GM12878 (cell line): Measurements from ENCODE around the gene KCTD6. TPM values are rescaled to one million over a fixed set of nuclear protein-coding genes. Genes with fewer than 3 reads are reported as not detected.

Source experiments
- ATAC-seq: fragments of 200-7000 bp; cut with Tn5 transposase; 3 replicates; pipeline ENCODE4 v1.9.1; 2020; ENCODE audit warnings: mild to moderate bottlenecking, moderate library complexity
- BruUV-seq: library from RNA; stranded (reverse); fragments of 400-500 nt; replicated peaks from 2 replicates; lab custom pipeline; 2021; lab: Mats Ljungman, UMichigan
- CTCF ChIA-PET: fragments of 300-600 bp; sonication (Branson Sonifier 250); formaldehyde crosslinking; extraction: SDS; loops from one replicate; lab custom pipeline; 2021; ENCODE audit warnings: inconsistent platforms; lab: Yijun Ruan, JAX
- POLR2A ChIA-PET: fragments of 350-600 bp; formaldehyde crosslinking; extraction: SDS; loops from one replicate; lab custom pipeline; 2021; ENCODE audit warnings: inconsistent platforms; lab: Charles Lee
- RAD21 ChIA-PET: fragments of 300-600 bp; sonication (Branson Sonifier 250); formaldehyde crosslinking; loops from one replicate; lab custom pipeline; 2023; ENCODE audit warnings: antibody characterized with exemption; ENCODE audit not compliant: unreplicated experiment; lab: Charles Lee
- SMC1A ChIA-PET: fragments of 300-600 bp; sonication (Branson Sonifier 250); formaldehyde crosslinking; loops from one replicate; lab custom pipeline; 2023; ENCODE audit not compliant: unreplicated experiment, uncharacterized antibody; lab: Charles Lee
- DNase-seq: peaks from one replicate; pipeline ENCODE4 v3.0.0-alpha.2; 2011; ENCODE audit warnings: low read depth, low spot score
- FAIRE-seq: peaks from 3 replicates; lab custom pipeline; 2011; peaks lifted over from hg19 to GRCh38; lab: Jason Lieb, UNC
- H2AFZ ChIP-seq: 2 replicates; pipeline ENCODE4 v1.6.0; 2011; ENCODE audit warnings: low read depth, low read length, control low read depth; ENCODE audit not compliant: control insufficient read depth
- H3K27ac ChIP-seq: 2 replicates; pipeline ENCODE4 v1.5.1; 2011; ENCODE audit warnings: control low read depth; ENCODE audit not compliant: control insufficient read depth, insufficient read depth
- H3K27me3 ChIP-seq, 2 experiments: replicated peaks in 1 of 2; 2 replicates each; pipeline versions ENCODE4 v1.6.0 to v1.6.1; 2011; ENCODE audit warnings: low read length in 1 of 2; ENCODE audit not compliant: control insufficient read depth in 2 of 2, insufficient read depth in 2 of 2
- H3K36me3 ChIP-seq, 2 experiments: 2 replicates each; pipeline ENCODE4 v1.5.1; 2011; ENCODE audit warnings: low read length in 1 of 2; ENCODE audit not compliant: control insufficient read depth in 2 of 2, insufficient read depth in 2 of 2
- H3K4me1 ChIP-seq: 2 replicates; pipeline ENCODE4 v1.6.1; 2011; ENCODE audit warnings: mild to moderate bottlenecking, low read length, moderate library complexity, mixed read lengths; ENCODE audit not compliant: control insufficient read depth, insufficient read depth
- H3K4me2 ChIP-seq: 2 replicates; pipeline ENCODE4 v1.6.0; 2011; ENCODE audit warnings: control low read depth; ENCODE audit not compliant: control insufficient read depth, insufficient read depth
- H3K4me3 ChIP-seq: fragments of 200-600 bp; sonication (generic); 2 replicates; pipeline ENCODE4 v1.5.1; 2016
- H3K79me2 ChIP-seq: 2 replicates; pipeline ENCODE4 v1.6.0; 2011; ENCODE audit warnings: low read length; ENCODE audit not compliant: control insufficient read depth, insufficient read depth
- H3K9ac ChIP-seq: 2 replicates; pipeline ENCODE4 v1.8.0; 2011; ENCODE audit warnings: low read length, control low read depth, mixed read lengths; ENCODE audit not compliant: control insufficient read depth, insufficient read depth
- H3K9me3 ChIP-seq: replicated peaks from 3 replicates; pipeline ENCODE4 v1.5.1; 2011; ENCODE audit warnings: mild to moderate bottlenecking, low read length; ENCODE audit not compliant: control insufficient read depth, insufficient read depth
- H4K20me1 ChIP-seq: 2 replicates; pipeline ENCODE4 v1.6.0; 2011; ENCODE audit not compliant: control insufficient read depth, insufficient read depth
- BACH1 ChIP-seq: fragments of 450-650 bp; IDR thresholded peaks from 2 replicates; pipeline ENCODE4 v1.6.1; 2017; ENCODE audit warnings: mild to moderate bottlenecking, borderline replicate concordance
- CBFB ChIP-seq: IDR thresholded peaks from 2 replicates; pipeline ENCODE4 v1.6.1; 2016; ENCODE audit warnings: antibody characterized with exemption, low read depth
- ETV6 ChIP-seq, 2 experiments: fragments of 450-650 bp in 1 of 2; IDR thresholded peaks in 1 of 2; conservative IDR thresholded peaks in 1 of 2; 2 replicates each; pipeline ENCODE4 v1.6.1; 2014; ENCODE audit warnings: antibody characterized with exemption in 1 of 2, borderline replicate concordance in 1 of 2, low read depth in 1 of 2, mild to moderate bottlenecking in 1 of 2, moderate library complexity in 1 of 2
- FOXM1 ChIP-seq: IDR thresholded peaks from 2 replicates; pipeline ENCODE4 v1.6.1; 2012; ENCODE audit warnings: low read depth, mild to moderate bottlenecking, inconsistent platforms, low read length, moderate library complexity
- GATAD2B ChIP-seq: fragments of 450-650 bp; conservative IDR thresholded peaks from 2 replicates; pipeline ENCODE4 v1.6.1; 2017; ENCODE audit warnings: low read depth, mild to moderate bottlenecking, moderate library complexity
- IKZF1 ChIP-seq: fragments of 450-650 bp; conservative IDR thresholded peaks from 2 replicates; pipeline ENCODE4 v1.6.1; 2017; ENCODE audit warnings: antibody characterized with exemption, mild to moderate bottlenecking
- IKZF2 ChIP-seq, 2 experiments: fragments of 450-650 bp; IDR thresholded peaks; 2 replicates each; pipeline ENCODE4 v1.6.1; 2017; ENCODE audit warnings: mild to moderate bottlenecking in 2 of 2, moderate library complexity in 2 of 2
- IRF4 ChIP-seq: IDR thresholded peaks from 2 replicates; pipeline ENCODE4 v1.6.1; 2011; ENCODE audit warnings: low read depth, low read length
- KAT2A ChIP-seq: conservative IDR thresholded peaks from 2 replicates; pipeline ENCODE4 v1.6.1; 2011; ENCODE audit warnings: low read depth, low read length; ENCODE audit not compliant: control insufficient read depth
- MTA2 ChIP-seq: fragments of 450-650 bp; IDR thresholded peaks from 2 replicates; pipeline ENCODE4 v1.6.1; 2016; ENCODE audit warnings: low read depth, mild to moderate bottlenecking, moderate library complexity
- NR2F1 ChIP-seq: fragments of 450-650 bp; conservative IDR thresholded peaks from 2 replicates; pipeline ENCODE4 v1.6.1; 2017; ENCODE audit warnings: mild to moderate bottlenecking
- PAX5 ChIP-seq: IDR thresholded peaks from 2 replicates; pipeline ENCODE4 v1.6.1; 2011; ENCODE audit warnings: low read depth, low read length, borderline replicate concordance
- RAD51 ChIP-seq: fragments of 450-650 bp; IDR thresholded peaks from 2 replicates; pipeline ENCODE4 v1.6.1; 2016; ENCODE audit warnings: moderate library complexity, mild to moderate bottlenecking, inconsistent platforms
- SUPT20H ChIP-seq: IDR thresholded peaks from 2 replicates; pipeline ENCODE4 v1.6.1; 2011; ENCODE audit warnings: low read depth, mild to moderate bottlenecking, low read length, moderate library complexity, borderline replicate concordance; ENCODE audit not compliant: control insufficient read depth
- TAF1 ChIP-seq: IDR thresholded peaks from 2 replicates; pipeline ENCODE4 v1.6.1; 2011; ENCODE audit warnings: mild to moderate bottlenecking, low read depth, low read length, borderline replicate concordance
- ZNF207 ChIP-seq: fragments of 450-650 bp; IDR thresholded peaks from 2 replicates; pipeline ENCODE4 v1.6.1; 2014; ENCODE audit warnings: antibody characterized with exemption, mild to moderate bottlenecking, borderline replicate concordance
- ZSCAN29 ChIP-seq: fragments of 450-650 bp; IDR thresholded peaks from 2 replicates; pipeline ENCODE4 v1.6.1; 2017; ENCODE audit warnings: mild to moderate bottlenecking, moderate library complexity
- WGBS: methylation state at CpG from one replicate; pipeline ENCODE4 v1.1.6; 2016; ENCODE audit warnings: low lambda C conversion rate; ENCODE audit not compliant: insufficient replicate concordance, insufficient coverage; ENCODE audit errors: missing lambda C conversion rate; 5-methylcytosine and 5-hydroxymethylcytosine counted together
- in situ Hi-C: fragments of 300-500 bp; cut with MboI; formaldehyde crosslinking; loops from 9 replicates; pipeline ENCODE4 v1.14.3; 2018; ENCODE audit warnings: mixed read lengths
- intact Hi-C: fragments of 100-400 bp; cut with micrococcal nuclease; formaldehyde crosslinking; loops from one replicate; pipeline ENCODE4 v1.14.2; 2022; ENCODE audit not compliant: unreplicated experiment
- polyA plus RNA-seq, 11 experiments: library from polyadenylated mRNA; depleted of rRNA in 4 of 11; unstranded in 6 of 11; stranded (reverse) in 5 of 11; fragments of >200 nt; fragmentation: Nextera tagmentation in 4 of 11; fragmentation: Illumina TruSeq in 1 of 11; extraction: Ambion mirVana in 4 of 11; extraction: Trizol in 1 of 11; gene quantifications; 1 replicate in 1 of 11; 2 replicates in 10 of 11; pipeline versions ENCODE4 v1.2.1 to v1.2.3, GENCODE V29; 2011 to 2016; ENCODE audit warnings: inconsistent platforms in 2 of 11, missing spikeins in 2 of 11, low read depth in 1 of 11
- total RNA-seq, 4 experiments: library from RNA; depleted of rRNA in 3 of 4; stranded (reverse); fragments of >200 nt in 3 of 4; fragmentation: Illumina TruSeq in 1 of 4; extraction: Trizol in 1 of 4; gene quantifications; 2 replicates each; pipeline versions ENCODE4 v1.2.1 to v1.2.3, GENCODE V29; 2013 to 2021
- TF ChIP-seq, protein P1 (sequence below): fragments of 450-650 bp; IDR thresholded peaks from 2 replicates; pipeline ENCODE4 v1.6.1; 2017; ENCODE audit warnings: borderline replicate concordance
- TF ChIP-seq, protein P2 (sequence below): IDR thresholded peaks from 2 replicates; pipeline ENCODE4 v1.6.1; 2012; ENCODE audit warnings: low read depth, low read length, improper control_type of control experiment

KCTD6 gene
- total and polyA plus RNA-seq, 10 of the 15 experiments (the other 5 are each of a cell fraction or from before 2014, with no cell fraction given), result 5.2 to 10.7 (median 8.7) TPM

DNA sequence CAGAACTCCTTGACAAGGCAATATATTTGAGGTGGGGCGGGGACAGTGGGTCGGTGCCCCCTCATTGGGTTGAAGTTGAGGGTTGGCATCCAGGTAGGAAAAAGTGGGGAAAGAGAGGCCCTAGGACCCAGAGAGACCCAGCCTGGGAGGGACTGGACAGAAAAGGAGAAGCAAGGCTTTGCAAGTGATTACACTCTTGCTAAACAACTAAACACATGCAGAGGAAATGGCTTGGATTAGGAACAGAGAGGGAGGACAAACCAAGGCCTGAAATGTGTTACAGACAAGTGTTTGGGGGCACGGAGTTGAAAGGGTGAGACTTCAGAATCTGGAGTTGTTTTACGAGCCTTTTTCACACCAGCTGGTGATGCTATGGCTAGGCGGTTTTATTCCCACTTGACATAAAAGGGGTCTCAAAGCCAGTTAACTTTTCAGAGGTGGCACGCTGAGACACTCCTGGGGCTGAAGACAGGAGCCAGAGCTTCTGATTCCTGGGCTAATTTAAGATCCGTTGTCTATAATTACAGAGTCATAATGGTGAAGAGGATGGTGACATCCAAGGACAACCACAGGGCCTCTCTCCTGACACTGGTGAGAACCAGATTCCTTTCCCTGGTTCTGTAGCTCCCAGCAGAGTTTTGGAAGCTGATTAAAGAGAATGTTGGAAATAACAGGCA is 7.7 kb upstream of the KCTD6 start:
- in situ Hi-C loops, result no loop called here
- FAIRE-seq, result no peak

More for the DNA sequence above, 7.7 kb upstream of the KCTD6 start:
- Histone ChIP-seq H3K4me3 (no peak overlapping the region), H3K9ac (no peak overlapping the region), H3K36me3 (no peaks in the 10 kb centered on the region), H4K20me1 (no peaks in the 10 kb centered on the region), H2AFZ (no peak overlapping the region), H3K9me3 (no peaks in the 10 kb centered on the region; the same call in 2 of the 3 replicates), H3K27ac (no peak overlapping the region), H3K4me1 (no peaks in the 10 kb centered on the region), H3K4me2 (no peak overlapping the region), H3K79me2 (no peaks in the 10 kb centered on the region), H3K27me3 (peaks cover 0 to 1% of the 10 kb centered on the region in 2 experiments; a peak in 3 of 4 replicates)
- ATAC-seq, result no peak
- 28% methylated on average over 7 of the region's 7 CpGs for WGBS
- DNase-seq, result no peak
- BruUV-seq, result no TSS peak
- CTCF ChIA-PET, result interaction anchor here (1.4 to 2.3 kb wide), 3 partner anchors 8 to 15 kb away, joined by 3 to 9 read pairs (median 8); partner anchors contain the start of gene KCTD6
- TF ChIP-seq MTA2, result no peak
- TF ChIP-seq BACH1, result no peak
- TF ChIP-seq ZNF207, result no peak
- no peak for TF ChIP-seq PAX5
- TF ChIP-seq ZSCAN29, result no peak
- no peak for TF ChIP-seq SUPT20H
- no peak for TF ChIP-seq TAF1
- TF ChIP-seq KAT2A, result no peak
- TF ChIP-seq RAD51, result no peak
- TF ChIP-seq NR2F1, result no peak
- no peak for TF ChIP-seq ETV6 (conservative IDR thresholded peaks at IDR 0.05 in 1 of 2, IDR thresholded peaks at IDR 0.05 in 1 of 2; ENCODE audit: borderline replicate concordance in 1 of 2, low read depth in 1 of 2)
- TF ChIP-seq IKZF2 (IDR thresholded peaks at IDR 0.05), result no peak
- TF ChIP-seq GATAD2B, result no peak
- TF ChIP-seq IKZF1, result no peak
- TF ChIP-seq FOXM1, result no peak
- no peak for TF ChIP-seq CBFB
- TF ChIP-seq IRF4, result no peak
- TF ChIP-seq, protein P1, sequence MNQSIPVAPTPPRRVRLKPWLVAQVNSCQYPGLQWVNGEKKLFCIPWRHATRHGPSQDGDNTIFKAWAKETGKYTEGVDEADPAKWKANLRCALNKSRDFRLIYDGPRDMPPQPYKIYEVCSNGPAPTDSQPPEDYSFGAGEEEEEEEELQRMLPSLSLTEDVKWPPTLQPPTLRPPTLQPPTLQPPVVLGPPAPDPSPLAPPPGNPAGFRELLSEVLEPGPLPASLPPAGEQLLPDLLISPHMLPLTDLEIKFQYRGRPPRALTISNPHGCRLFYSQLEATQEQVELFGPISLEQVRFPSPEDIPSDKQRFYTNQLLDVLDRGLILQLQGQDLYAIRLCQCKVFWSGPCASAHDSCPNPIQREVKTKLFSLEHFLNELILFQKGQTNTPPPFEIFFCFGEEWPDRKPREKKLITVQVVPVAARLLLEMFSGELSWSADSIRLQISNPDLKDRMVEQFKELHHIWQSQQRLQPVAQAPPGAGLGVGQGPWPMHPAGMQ, result no peak
- TF ChIP-seq, protein P2, sequence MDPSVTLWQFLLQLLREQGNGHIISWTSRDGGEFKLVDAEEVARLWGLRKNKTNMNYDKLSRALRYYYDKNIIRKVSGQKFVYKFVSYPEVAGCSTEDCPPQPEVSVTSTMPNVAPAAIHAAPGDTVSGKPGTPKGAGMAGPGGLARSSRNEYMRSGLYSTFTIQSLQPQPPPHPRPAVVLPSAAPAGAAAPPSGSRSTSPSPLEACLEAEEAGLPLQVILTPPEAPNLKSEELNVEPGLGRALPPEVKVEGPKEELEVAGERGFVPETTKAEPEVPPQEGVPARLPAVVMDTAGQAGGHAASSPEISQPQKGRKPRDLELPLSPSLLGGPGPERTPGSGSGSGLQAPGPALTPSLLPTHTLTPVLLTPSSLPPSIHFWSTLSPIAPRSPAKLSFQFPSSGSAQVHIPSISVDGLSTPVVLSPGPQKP, result no peak
- POLR2A ChIA-PET, result interaction anchor here (1.1 kb wide), 1 partner anchor 178 kb away, joined by 3 read pairs; the partner anchor contains the start of gene HTD2
- RAD21 ChIA-PET, result interaction anchor here (0.8 to 1.3 kb wide), 2 partner anchors 20 to 177 kb away, joined by 3 read pairs; partner anchors contain the start of gene HTD2
- SMC1A ChIA-PET, result interaction anchor here (0.6 to 1.1 kb wide), 5 partner anchors 19 to 1708 kb away, joined by 3 read pairs; no protein-coding TSS in a partner anchor
- intact Hi-C loops, result no loop called here
